Ovary (tissue), 9 donors: ENCODE measurements around the gene DLL1. TPM values are rescaled to one million over a fixed set of nuclear protein-coding genes. Genes with fewer than 3 reads are reported as not detected.

Source experiments
- DNase-seq, 5 donors: peaks; one replicate each; pipeline ENCODE4 v3.0.0-alpha.2; 2019 to 2020
- H3K27ac ChIP-seq, 2 donors: fragments of 200-600 bp; one replicate each; pipeline versions ENCODE4 v1.5.1 to v1.8.0; 2019 to 2022
- H3K27me3 ChIP-seq: fragments of 200-600 bp; one replicate; pipeline ENCODE4 v1.8.0; 2022
- H3K36me3 ChIP-seq: fragments of 200-600 bp; sonication (generic); one replicate; pipeline ENCODE4 v1.5.1; 2019
- H3K4me1 ChIP-seq: one replicate; pipeline ENCODE4 v1.8.1; 2013; ENCODE audit warnings: mild to moderate bottlenecking, moderate library complexity; ENCODE audit not compliant: insufficient read depth
- H3K4me3 ChIP-seq: fragments of 200-600 bp; sonication (generic); one replicate; pipeline ENCODE4 v1.5.1; 2017
- H3K9me3 ChIP-seq, 2 donors: fragments of 200-600 bp in 1 of 2; sonication (generic) in 1 of 2; one replicate each; pipeline versions ENCODE4 v1.5.1 to v1.8.1; 2013 to 2019; ENCODE audit warnings: mild to moderate bottlenecking in 1 of 2, moderate library complexity in 1 of 2
- CTCF ChIP-seq, 3 donors: fragments of 450-650 bp in 2 of 3; fragments of 200-600 bp in 1 of 3; IDR thresholded peaks; one replicate each; pipeline versions ENCODE4 v1.5.1 to v1.8.0; 2016 to 2022; ENCODE audit warnings: antibody characterized with exemption in 3 of 3, mild to moderate bottlenecking in 1 of 3
- EP300 ChIP-seq: sonication (generic); formaldehyde crosslinking; IDR thresholded peaks from one replicate; pipeline ENCODE4 v1.6.1; 2017; ENCODE audit warnings: antibody characterized with exemption
- POLR2A ChIP-seq: fragments of 450-650 bp; IDR thresholded peaks from one replicate; pipeline ENCODE4 v1.6.1; 2017; ENCODE audit warnings: antibody characterized with exemption, mild to moderate bottlenecking, moderate library complexity
- WGBS, 3 donors: extraction: QIAGEN DNeasy Blood & Tissue Kit in 1 of 3; methylation state at CpG; one replicate each; pipeline versions ENCODE4 v1.1.5 to v1.1.7; 2013 to 2017; 5-methylcytosine and 5-hydroxymethylcytosine counted together
- intact Hi-C, 4 donors: fragments of 100-400 bp; cut with DNase I; formaldehyde crosslinking; loops; one replicate each; pipeline versions ENCODE4 v1.11.0 to v1.15.1; 2022 to 2023
- polyA plus RNA-seq, 2 donors: library from polyadenylated mRNA; stranded (reverse); fragments of 200-250 nt in 1 of 2; fragments of 350-450 nt in 1 of 2; fragmentation: Illumina TruSeq in 1 of 2; extraction: RNeasy Lipid Tissue Mini Kit (QIAGEN cat#74804) in 1 of 2; gene quantifications; one replicate each; pipeline ENCODE4 v1.2.3, GENCODE V29; 2013 to 2014
- total RNA-seq, 7 donors: library from RNA; depleted of rRNA in 2 of 7; stranded (reverse); fragments of >200 nt in 2 of 7; fragmentation: NEBNext Ultra II Directional in 3 of 7; extraction: Animal tissue kit (Norgen Biotek cat#: 25700) in 3 of 7; gene quantifications; one replicate each; pipeline versions ENCODE4 v1.1.0 to v1.2.4, GENCODE V29; 2016 to 2023
- donor health status: DM: no; HTN: no; CAD: no; lungs with moderate emphysema.
- donor health status: DM: no; HTN: no; CAD: no.
- donor health status: Bipolar disorder and iron deficiency.
- donor health status: DM: yes; HTN: yes; CAD: no.
- donor health status: DM: no; HTN: no; CAD: no.
- donor health status: DM: yes; HTN: yes; CAD: no.

The DLL1 gene
- total and polyA plus RNA-seq, 9 donors: 0.90 to 11.5 (median 2.4) TPM

- peaks cover 19% of the 10 kb centered on the region for H3K4me1 ChIP-seq
- H3K27me3 ChIP-seq: no peaks in the 10 kb centered on the region
- peak overlapping the region in 1 of 2 donors; percentile 37 for H3K27ac ChIP-seq
- TF ChIP-seq EP300 (no peak), POLR2A (no peak), CTCF (IDR thresholded peaks at IDR 0.05) (no peak)
- WGBS, 3 donors: 39 to 41% (median 41%) methylated on average over 29 of the region's 29 CpGs
- H3K9me3 ChIP-seq: no peaks in the 10 kb centered on the region
- no peaks in the 10 kb centered on the region for H3K36me3 ChIP-seq
- peak; percentile 74 to 87 (median 85) for DNase-seq
- intact Hi-C loops: no loop called here
- H3K4me3 ChIP-seq: no peak overlapping the region
These were observed 14.4 kb downstream of the DLL1 start for GRCh38 chr6:170276369-170277057.

GRCh38 chr6:170274713-170275560 is 15.9 kb downstream of the DLL1 start:
- H3K4me1 ChIP-seq: peaks cover 13% of the 10 kb centered on the region
- intact Hi-C loops: no loop called here
- no peaks in the 10 kb centered on the region for H3K27me3 ChIP-seq
- H3K4me3 ChIP-seq: no peak overlapping the region
- H3K9me3 ChIP-seq: no peaks in the 10 kb centered on the region
- WGBS, 3 donors: 90 to 94% (median 94%) methylated on average over 34 to 36 of the region's 36 CpGs
- H3K27ac ChIP-seq: no peak overlapping the region
- H3K36me3 ChIP-seq: no peaks in the 10 kb centered on the region
- TF ChIP-seq CTCF (IDR thresholded peaks at IDR 0.05): no peak
- no peak for TF ChIP-seq POLR2A
- TF ChIP-seq EP300: no peak
- peak in 3 of 5 donors; percentile 14 to 27 (median 16) for DNase-seq

- H3K9me3 ChIP-seq: no peaks in the 10 kb centered on the region
- intact Hi-C loops: no loop called here
- H3K4me3 ChIP-seq: no peak overlapping the region
- WGBS, 3 donors: 42 to 54% (median 52%) methylated on average over 7 of the region's 7 CpGs
- H3K27ac ChIP-seq: no peak overlapping the region
- peaks cover 11% of the 10 kb centered on the region for H3K4me1 ChIP-seq
- TF ChIP-seq POLR2A: no peak
- TF ChIP-seq EP300: no peak
- TF ChIP-seq CTCF (IDR thresholded peaks at IDR 0.05): no peak
- DNase-seq: no peak
- no peaks in the 10 kb centered on the region for H3K27me3 ChIP-seq
- H3K36me3 ChIP-seq: no peaks in the 10 kb centered on the region
These were observed 17.2 kb downstream of the DLL1 start for GRCh38 chr6:170273681-170274080.

DNA sequence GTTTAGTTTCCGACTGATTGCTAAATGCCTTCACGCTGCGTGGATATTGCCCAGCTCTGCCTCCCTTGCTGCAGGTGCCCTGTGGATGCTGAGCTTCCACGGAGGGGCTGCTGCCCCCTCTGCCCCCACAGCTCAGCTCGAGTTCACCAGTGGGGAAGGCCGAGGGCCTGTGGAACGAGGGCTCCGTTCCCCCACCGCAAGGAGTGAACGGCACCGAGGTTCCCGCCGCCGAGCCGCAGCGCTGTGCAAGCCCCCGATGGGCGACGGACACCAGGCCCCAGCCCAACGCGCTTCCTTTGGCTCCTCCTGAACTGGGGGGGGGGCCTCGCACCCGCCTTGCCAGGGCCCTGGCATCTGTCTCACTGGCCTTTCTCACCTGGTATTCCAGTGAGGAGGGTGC is 17.7 kb downstream of the DLL1 start:
- 93 to 94% (median 93%) methylated on average over 23 of the region's 23 CpGs for WGBS, 3 donors
- intact Hi-C loops: no loop called here
- Histone ChIP-seq H3K4me3 (no peak overlapping the region), H3K9me3 (no peaks in the 10 kb centered on the region), H3K36me3 (no peaks in the 10 kb centered on the region), H3K27me3 (no peaks in the 10 kb centered on the region), H3K27ac (no peak overlapping the region), H3K4me1 (peaks cover 11% of the 10 kb centered on the region)
- TF ChIP-seq CTCF (IDR thresholded peaks at IDR 0.05) (no peak), POLR2A (no peak), EP300 (no peak)
- DNase-seq: no peak
